ENCODE data around the gene OGFOD2. TPM values are rescaled to one million over a fixed set of nuclear protein-coding genes. Genes with fewer than 3 reads are reported as not detected.

OGFOD2 gene
- total and polyA plus RNA-seq, 9 of the 15 experiments (the other 6 are each of a cell fraction or from before 2014, with no cell fraction given): 1.4 to 111 (median 18.5) TPM

DNA sequence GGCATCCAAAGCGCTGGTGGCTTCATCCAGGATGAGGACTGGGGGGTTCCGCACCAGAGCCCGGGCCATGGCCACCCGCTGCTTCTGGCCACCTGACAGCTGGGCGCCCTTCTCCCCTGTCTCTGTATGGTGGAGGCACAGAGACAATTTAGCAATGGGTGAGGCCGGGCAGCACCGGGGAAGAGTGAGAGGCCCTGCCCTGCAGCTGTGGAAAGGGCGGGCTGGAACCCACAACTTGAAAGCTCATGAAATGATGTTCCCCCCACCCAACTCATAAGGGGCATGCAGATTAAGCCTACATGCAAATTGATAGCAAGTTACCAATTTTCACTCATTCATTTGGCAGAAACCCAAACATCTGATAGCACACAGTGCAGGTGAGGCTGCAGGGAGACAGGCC is 42.8 kb upstream of the OGFOD2 start:
- H3K4me3 ChIP-seq: no peak overlapping the region
- H2AFZ ChIP-seq (ENCODE audit: low read depth, low read length): no peak overlapping the region
- DNase-seq (ENCODE audit: extremely low read depth in 1 of 4, low spot score in 3 of 4) (no peak), FAIRE-seq (no peak), ATAC-seq (no peak)
- H3K79me2 ChIP-seq (ENCODE audit: control insufficient read depth, insufficient read depth, low read length): no peaks in the 10 kb centered on the region
- no peak overlapping the region; a peak in 1 of 4 replicates for H3K9ac ChIP-seq (ENCODE audit: insufficient read depth in 1 of 2, low read depth in 2 of 2, low read length in 2 of 2)
- H3K4me2 ChIP-seq (ENCODE audit: insufficient read depth, low read length): no peak overlapping the region
- intact Hi-C loops (cut with micrococcal nuclease): no loop called here
- no peaks in the 10 kb centered on the region for H3K9me3 ChIP-seq (replicated peaks; ENCODE audit: control insufficient read depth, insufficient read depth, low read depth, low read length)
- no peaks in the 10 kb centered on the region; the same call in 2 of the 3 replicates for H3K36me3 ChIP-seq (ENCODE audit: control insufficient read depth, insufficient read depth, low read length)
- peaks cover 0 to 11% of the 10 kb centered on the region in 2 experiments; a peak in 3 of 5 replicates for H3K4me1 ChIP-seq (replicated peaks in 1 of 2; ENCODE audit: control insufficient read depth in 2 of 2, insufficient read depth in 2 of 2, low read length in 2 of 2)
- H3K9me1 ChIP-seq (ENCODE audit: control insufficient read depth, insufficient read depth, low read length): no peaks in the 10 kb centered on the region
- no peaks in the 10 kb centered on the region for H3K27me3 ChIP-seq (ENCODE audit: control insufficient read depth in 2 of 2, insufficient read depth in 2 of 2, low read length in 2 of 2)
- H4K20me1 ChIP-seq (replicated peaks; ENCODE audit: control insufficient read depth, insufficient read depth, low read length): no peaks in the 10 kb centered on the region
- in situ Hi-C loops (cut with MboI): no loop called here
- ChIA-PET CTCF (ENCODE audit: low intra/inter-chr PET ratio) (no interaction called here), POLR2A (interaction anchor here (0.6 kb wide), 1 partner anchor 86 kb away, joined by 4 read pairs; no protein-coding TSS in a partner anchor)
- TF ChIP-seq FOXM1 (IDR thresholded peaks at IDR 0.05; ENCODE audit: low read depth) (no peak), FOXM1 (CRISPR knock-in tag; IDR thresholded peaks at IDR 0.05; ENCODE audit: low read depth) (no peak), HMG20A (CRISPR knock-in tag; conservative IDR thresholded peaks at IDR 0.05) (no peak), ZNF695 (CRISPR knock-in tag; IDR thresholded peaks at IDR 0.05) (no peak)
- H3K27ac ChIP-seq (ENCODE audit: extremely low read depth, low read depth, low read length): no peak overlapping the region
- BruUV-seq (replicated peaks): no TSS peak
- 80% methylated on average over 8 of the region's 8 CpGs for WGBS (ENCODE audit: insufficient coverage, low coverage, missing lambda C conversion rate)

DNA sequence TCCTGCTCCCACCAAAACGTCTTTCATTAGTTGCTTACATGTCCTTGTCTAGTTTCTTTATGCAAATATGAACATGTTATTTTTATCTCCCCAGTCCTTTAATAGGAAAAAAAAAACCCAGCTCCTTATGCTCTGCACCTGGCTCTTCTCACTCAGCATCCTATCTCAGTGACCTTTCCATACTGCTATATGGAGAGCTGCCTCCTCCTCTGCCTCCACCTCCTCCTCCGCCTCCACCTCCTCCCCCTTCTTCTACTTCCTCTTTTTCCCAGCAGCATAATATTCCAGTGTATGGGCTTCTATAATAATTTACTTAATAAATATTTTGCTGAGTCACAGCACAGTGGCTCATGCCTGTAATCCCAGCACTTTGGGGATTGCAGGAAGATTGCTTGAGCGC is 40.3 kb upstream of the OGFOD2 start:
- ChIA-PET POLR2A (no interaction called here), CTCF (ENCODE audit: low intra/inter-chr PET ratio) (no interaction called here)
- no peaks in the 10 kb centered on the region for H3K79me2 ChIP-seq (ENCODE audit: control insufficient read depth, insufficient read depth, low read length)
- TF ChIP-seq HIVEP1 (CRISPR knock-in tag; IDR thresholded peaks at IDR 0.05) (no peak), CC2D1A (IDR thresholded peaks at IDR 0.05) (no peak), SMC3 (conservative IDR thresholded peaks at IDR 0.05; ENCODE audit: insufficient read depth, low read depth, low read length) (no peak), HNRNPLL (IDR thresholded peaks at IDR 0.05; ENCODE audit: low read depth, low read length, poor library complexity, severe bottlenecking) (no peak), BCOR (IDR thresholded peaks at IDR 0.05) (0 out of 2 replicates have a peak, but pooled peaks have one; percentile 8), BDP1 (IDR thresholded peaks at IDR 0.05; ENCODE audit: insufficient read depth, insufficient read length) (no peak)
- TF ChIP-seq, protein P1, sequence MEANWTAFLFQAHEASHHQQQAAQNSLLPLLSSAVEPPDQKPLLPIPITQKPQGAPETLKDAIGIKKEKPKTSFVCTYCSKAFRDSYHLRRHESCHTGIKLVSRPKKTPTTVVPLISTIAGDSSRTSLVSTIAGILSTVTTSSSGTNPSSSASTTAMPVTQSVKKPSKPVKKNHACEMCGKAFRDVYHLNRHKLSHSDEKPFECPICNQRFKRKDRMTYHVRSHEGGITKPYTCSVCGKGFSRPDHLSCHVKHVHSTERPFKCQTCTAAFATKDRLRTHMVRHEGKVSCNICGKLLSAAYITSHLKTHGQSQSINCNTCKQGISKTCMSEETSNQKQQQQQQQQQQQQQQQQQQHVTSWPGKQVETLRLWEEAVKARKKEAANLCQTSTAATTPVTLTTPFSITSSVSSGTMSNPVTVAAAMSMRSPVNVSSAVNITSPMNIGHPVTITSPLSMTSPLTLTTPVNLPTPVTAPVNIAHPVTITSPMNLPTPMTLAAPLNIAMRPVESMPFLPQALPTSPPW (CRISPR knock-in tag; IDR thresholded peaks at IDR 0.05): peak; percentile 53
- TF ChIP-seq, protein P2, sequence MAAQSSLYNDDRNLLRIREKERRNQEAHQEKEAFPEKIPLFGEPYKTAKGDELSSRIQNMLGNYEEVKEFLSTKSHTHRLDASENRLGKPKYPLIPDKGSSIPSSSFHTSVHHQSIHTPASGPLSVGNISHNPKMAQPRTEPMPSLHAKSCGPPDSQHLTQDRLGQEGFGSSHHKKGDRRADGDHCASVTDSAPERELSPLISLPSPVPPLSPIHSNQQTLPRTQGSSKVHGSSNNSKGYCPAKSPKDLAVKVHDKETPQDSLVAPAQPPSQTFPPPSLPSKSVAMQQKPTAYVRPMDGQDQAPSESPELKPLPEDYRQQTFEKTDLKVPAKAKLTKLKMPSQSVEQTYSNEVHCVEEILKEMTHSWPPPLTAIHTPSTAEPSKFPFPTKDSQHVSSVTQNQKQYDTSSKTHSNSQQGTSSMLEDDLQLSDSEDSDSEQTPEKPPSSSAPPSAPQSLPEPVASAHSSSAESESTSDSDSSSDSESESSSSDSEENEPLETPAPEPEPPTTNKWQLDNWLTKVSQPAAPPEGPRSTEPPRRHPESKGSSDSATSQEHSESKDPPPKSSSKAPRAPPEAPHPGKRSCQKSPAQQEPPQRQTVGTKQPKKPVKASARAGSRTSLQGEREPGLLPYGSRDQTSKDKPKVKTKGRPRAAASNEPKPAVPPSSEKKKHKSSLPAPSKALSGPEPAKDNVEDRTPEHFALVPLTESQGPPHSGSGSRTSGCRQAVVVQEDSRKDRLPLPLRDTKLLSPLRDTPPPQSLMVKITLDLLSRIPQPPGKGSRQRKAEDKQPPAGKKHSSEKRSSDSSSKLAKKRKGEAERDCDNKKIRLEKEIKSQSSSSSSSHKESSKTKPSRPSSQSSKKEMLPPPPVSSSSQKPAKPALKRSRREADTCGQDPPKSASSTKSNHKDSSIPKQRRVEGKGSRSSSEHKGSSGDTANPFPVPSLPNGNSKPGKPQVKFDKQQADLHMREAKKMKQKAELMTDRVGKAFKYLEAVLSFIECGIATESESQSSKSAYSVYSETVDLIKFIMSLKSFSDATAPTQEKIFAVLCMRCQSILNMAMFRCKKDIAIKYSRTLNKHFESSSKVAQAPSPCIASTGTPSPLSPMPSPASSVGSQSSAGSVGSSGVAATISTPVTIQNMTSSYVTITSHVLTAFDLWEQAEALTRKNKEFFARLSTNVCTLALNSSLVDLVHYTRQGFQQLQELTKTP (IDR thresholded peaks at IDR 0.05; ENCODE audit: low read depth in 1 of 2, partially characterized antibody in 2 of 2): no peak

More for the DNA sequence above, 40.3 kb upstream of the OGFOD2 start:
- Histone ChIP-seq H3K4me2 (ENCODE audit: insufficient read depth, low read length) (no peak overlapping the region), H3K9ac (ENCODE audit: insufficient read depth in 1 of 2, low read depth in 2 of 2, low read length in 2 of 2) (no peak overlapping the region), H3K36me3 (ENCODE audit: control insufficient read depth, insufficient read depth, low read length) (no peaks in the 10 kb centered on the region; the same call in 2 of the 3 replicates), H3K9me3 (replicated peaks; ENCODE audit: control insufficient read depth, insufficient read depth, low read depth, low read length) (no peaks in the 10 kb centered on the region), H4K20me1 (replicated peaks; ENCODE audit: control insufficient read depth, insufficient read depth, low read length) (no peaks in the 10 kb centered on the region), H3K4me1 (replicated peaks in 1 of 2; ENCODE audit: control insufficient read depth in 2 of 2, insufficient read depth in 2 of 2, low read length in 2 of 2) (peaks cover 0 to 9% of the 10 kb centered on the region in 2 experiments; a peak in 3 of 5 replicates), H3K4me3 (no peak overlapping the region), H3K27ac (ENCODE audit: extremely low read depth, low read depth, low read length) (no peak overlapping the region), H2AFZ (ENCODE audit: low read depth, low read length) (no peak overlapping the region), H3K27me3 (ENCODE audit: control insufficient read depth in 2 of 2, insufficient read depth in 2 of 2, low read length in 2 of 2) (no peaks in the 10 kb centered on the region), H3K9me1 (ENCODE audit: control insufficient read depth, insufficient read depth, low read length) (no peaks in the 10 kb centered on the region)
- no peak for FAIRE-seq
- in situ Hi-C loops (cut with MboI): no loop called here
- intact Hi-C loops (cut with micrococcal nuclease): no loop called here
- WGBS (ENCODE audit: insufficient coverage, low coverage, missing lambda C conversion rate): 44% methylated on average over 3 of the region's 3 CpGs
- no TSS peak for BruUV-seq (replicated peaks)
- DNase-seq (ENCODE audit: extremely low read depth in 1 of 4, low spot score in 3 of 4): no peak
- ATAC-seq: no peak

Data from K562 (cell line).